DND-41 (cell line): Measurements from ENCODE around the gene HSH2D.

Source experiments
- CTCF ChIP-seq: IDR thresholded peaks from 2 replicates; pipeline ENCODE4 v1.5.1; 2012; ENCODE audit warnings: borderline replicate concordance, low read length, moderate library complexity, mild to moderate bottlenecking; ENCODE audit not compliant: poor library complexity, severe bottlenecking; ENCODE audit errors: extremely low read depth
- EZH2 ChIP-seq: IDR thresholded peaks from 3 replicates; pipeline ENCODE4 v1.6.1; 2012; ENCODE audit warnings: borderline replicate concordance, low read depth, mild to moderate bottlenecking, moderate library complexity, low read length, inconsistent platforms; ENCODE audit not compliant: severe bottlenecking

DNA sequence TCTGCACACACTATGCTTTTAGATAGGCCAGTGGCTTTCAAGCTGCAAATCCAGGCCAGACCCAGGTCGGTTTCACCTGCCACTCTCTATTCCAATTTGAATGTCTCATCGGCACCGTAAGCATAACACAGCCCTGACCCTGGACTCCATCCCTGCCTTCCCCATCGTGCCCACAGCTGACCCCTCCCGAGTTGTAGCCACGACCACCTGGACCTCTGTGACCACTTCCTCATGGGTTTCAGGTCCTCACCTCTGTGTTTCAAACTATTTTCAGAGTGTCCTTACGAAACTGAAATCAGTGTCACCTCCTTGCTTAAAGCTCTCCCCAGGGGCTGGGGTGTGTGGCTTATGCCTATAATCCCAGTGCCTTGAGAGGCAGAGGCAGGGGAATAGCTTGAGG is 9.0 kb upstream of the HSH2D start:
- TF ChIP-seq CTCF (no peak), EZH2 (no peak)
